ENCODE data around the gene CCNG2.

CCNG2 gene

GRCh38 chr4:77159806-77160205, 2.8 kb downstream of the CCNG2 start:
- no peaks in the 10 kb centered on the region for H3K27me3 ChIP-seq (ENCODE audit: insufficient read depth, poor library complexity, severe bottlenecking)
- H3K4me3 ChIP-seq (replicated peaks; ENCODE audit: insufficient read depth, low read length) = no peak overlapping the region
- no peak for DNase-seq (ENCODE audit: low read depth in 1 of 2, low spot score in 1 of 2)
- TF ChIP-seq GABPA (IDR thresholded peaks at IDR 0.05; ENCODE audit: low read depth) = no peak
- no peak overlapping the region for H3K27ac ChIP-seq (replicated peaks)

DNA sequence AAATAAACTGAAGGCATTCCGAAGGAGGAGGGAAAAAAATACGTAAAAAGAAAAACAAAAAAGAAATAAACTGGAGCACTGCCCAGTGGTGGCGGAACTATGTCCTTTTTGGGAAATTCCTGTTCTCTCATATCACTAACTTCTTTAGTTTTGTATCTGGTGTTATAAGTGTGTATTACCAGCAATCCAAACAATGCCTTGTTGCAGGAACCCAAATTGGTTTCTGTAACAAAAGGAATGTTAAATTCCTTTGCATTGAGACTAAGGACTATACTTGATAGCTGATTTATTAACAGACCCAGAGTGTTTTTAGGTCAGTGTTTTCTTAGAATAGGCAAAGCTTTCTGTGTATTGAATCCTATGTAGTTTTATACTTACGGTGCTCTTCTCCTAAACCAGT, 6.6 kb downstream of the CCNG2 start:
- Histone ChIP-seq H3K27me3 (ENCODE audit: insufficient read depth, poor library complexity, severe bottlenecking) (no peaks in the 10 kb centered on the region), H3K4me3 (replicated peaks; ENCODE audit: insufficient read depth, low read length) (no peak overlapping the region), H3K27ac (replicated peaks) (no peak overlapping the region)
- DNase-seq (ENCODE audit: low read depth in 1 of 2, low spot score in 1 of 2) = no peak
- TF ChIP-seq SPI1 (IDR thresholded peaks at IDR 0.05; ENCODE audit: borderline replicate concordance, low read depth) (no peak), POLR2AphosphoS5 (IDR thresholded peaks at IDR 0.05; ENCODE audit: low read depth) (no peak)

- Histone ChIP-seq H3K4me3 (replicated peaks; ENCODE audit: insufficient read depth, low read length) (no peak overlapping the region), H3K27me3 (ENCODE audit: insufficient read depth, poor library complexity, severe bottlenecking) (no peaks in the 10 kb centered on the region), H3K27ac (replicated peaks) (no peak overlapping the region)
- DNase-seq (ENCODE audit: low read depth in 1 of 2, low spot score in 1 of 2) = no peak
- TF ChIP-seq POLR2AphosphoS5 (IDR thresholded peaks at IDR 0.05; ENCODE audit: low read depth) (no peak), REST (IDR thresholded peaks at IDR 0.05; ENCODE audit: insufficient replicate concordance, low read depth) (no peak), SPI1 (IDR thresholded peaks at IDR 0.05; ENCODE audit: borderline replicate concordance, low read depth) (no peak), GABPA (IDR thresholded peaks at IDR 0.05; ENCODE audit: low read depth) (no peak)
- TF ChIP-seq, protein P1, sequence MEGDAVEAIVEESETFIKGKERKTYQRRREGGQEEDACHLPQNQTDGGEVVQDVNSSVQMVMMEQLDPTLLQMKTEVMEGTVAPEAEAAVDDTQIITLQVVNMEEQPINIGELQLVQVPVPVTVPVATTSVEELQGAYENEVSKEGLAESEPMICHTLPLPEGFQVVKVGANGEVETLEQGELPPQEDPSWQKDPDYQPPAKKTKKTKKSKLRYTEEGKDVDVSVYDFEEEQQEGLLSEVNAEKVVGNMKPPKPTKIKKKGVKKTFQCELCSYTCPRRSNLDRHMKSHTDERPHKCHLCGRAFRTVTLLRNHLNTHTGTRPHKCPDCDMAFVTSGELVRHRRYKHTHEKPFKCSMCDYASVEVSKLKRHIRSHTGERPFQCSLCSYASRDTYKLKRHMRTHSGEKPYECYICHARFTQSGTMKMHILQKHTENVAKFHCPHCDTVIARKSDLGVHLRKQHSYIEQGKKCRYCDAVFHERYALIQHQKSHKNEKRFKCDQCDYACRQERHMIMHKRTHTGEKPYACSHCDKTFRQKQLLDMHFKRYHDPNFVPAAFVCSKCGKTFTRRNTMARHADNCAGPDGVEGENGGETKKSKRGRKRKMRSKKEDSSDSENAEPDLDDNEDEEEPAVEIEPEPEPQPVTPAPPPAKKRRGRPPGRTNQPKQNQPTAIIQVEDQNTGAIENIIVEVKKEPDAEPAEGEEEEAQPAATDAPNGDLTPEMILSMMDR (IDR thresholded peaks at IDR 0.05; ENCODE audit: insufficient read depth, low read length) = no peak
These were observed 10.2 kb downstream of the CCNG2 start for GRCh38 chr4:77167173-77167572.

GRCh38 chr4:77167866-77168265, 10.9 kb downstream of the CCNG2 start:
- Histone ChIP-seq H3K27me3 (ENCODE audit: insufficient read depth, poor library complexity, severe bottlenecking) (no peaks in the 10 kb centered on the region), H3K27ac (replicated peaks) (no peak overlapping the region), H3K4me3 (replicated peaks; ENCODE audit: insufficient read depth, low read length) (no peak overlapping the region)
- TF ChIP-seq POLR2AphosphoS5 (IDR thresholded peaks at IDR 0.05; ENCODE audit: low read depth) = no peak
- TF ChIP-seq GABPA (IDR thresholded peaks at IDR 0.05; ENCODE audit: low read depth) = no peak
- TF ChIP-seq REST (IDR thresholded peaks at IDR 0.05; ENCODE audit: insufficient replicate concordance, low read depth) = no peak
- TF ChIP-seq, protein P1 (IDR thresholded peaks at IDR 0.05; ENCODE audit: insufficient read depth, low read length) = no peak
- no peak for DNase-seq (ENCODE audit: low read depth in 1 of 2, low spot score in 1 of 2)

DNA sequence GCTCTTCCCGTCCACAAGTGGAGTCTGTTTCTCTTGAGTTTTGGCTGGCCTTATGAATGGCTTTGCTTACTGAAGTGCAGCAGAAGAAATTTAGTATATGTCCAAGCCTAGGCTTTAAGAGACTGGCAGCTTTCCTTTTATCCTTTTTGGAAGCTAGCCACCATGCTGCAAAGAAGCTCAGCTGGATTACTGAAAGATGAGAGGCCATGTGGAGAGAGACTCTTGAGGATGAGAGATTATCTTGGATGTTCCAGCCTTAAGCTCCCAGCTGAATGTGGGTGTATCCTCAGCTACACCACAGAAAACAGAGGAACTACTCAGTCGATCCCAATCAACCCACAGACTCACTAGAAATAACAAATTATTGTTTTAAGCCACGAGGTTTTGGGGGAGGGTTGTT, 12.5 kb downstream of the CCNG2 start:
- no peaks in the 10 kb centered on the region for H3K27me3 ChIP-seq (ENCODE audit: insufficient read depth, poor library complexity, severe bottlenecking)
- H3K4me3 ChIP-seq (replicated peaks; ENCODE audit: insufficient read depth, low read length) = no peak overlapping the region
- DNase-seq (ENCODE audit: low read depth in 1 of 2, low spot score in 1 of 2) = no peak
- no peak for TF ChIP-seq POLR2AphosphoS5 (IDR thresholded peaks at IDR 0.05; ENCODE audit: low read depth)
- TF ChIP-seq GABPA (IDR thresholded peaks at IDR 0.05; ENCODE audit: low read depth) = no peak
- no peak for TF ChIP-seq REST (IDR thresholded peaks at IDR 0.05; ENCODE audit: insufficient replicate concordance, low read depth)
- no peak overlapping the region for H3K27ac ChIP-seq (replicated peaks)
